HG02870 (cell line): ENCODE results near the gene GAL.

ENCODE experiments used
- ATAC-seq: cut with Tn5 transposase; IDR thresholded peaks from one replicate; pipeline ENCODE4 v1.9.1; 2021; ENCODE audit warnings: mild to moderate bottlenecking, moderate library complexity; ENCODE audit not compliant: unreplicated experiment

Gene GAL

GRCh38 chr11:68680541-68681231, 3.7 kb upstream of the GAL start:
- ATAC-seq, result no peak

GRCh38 chr11:68682531-68682961, 1.8 kb upstream of the GAL start:
- ATAC-seq, result no peak

GRCh38 chr11:68683121-68683520, 1.2 kb upstream of the GAL start:
- no peak for ATAC-seq

- no peak for ATAC-seq
Observed at GRCh38 chr11:68683536-68684384, 584 bp upstream of the GAL start.

GRCh38 chr11:68685656-68686380, 1.5 kb downstream of the GAL start:
- ATAC-seq, result no peak

GRCh38 chr11:68686486-68686885, 2.1 kb downstream of the GAL start:
- ATAC-seq, result no peak

GRCh38 chr11:68687311-68687710, 3.0 kb downstream of the GAL start:
- no peak for ATAC-seq

- no peak for ATAC-seq
Observed at GRCh38 chr11:68687986-68688385, 3.6 kb downstream of the GAL start.

- ATAC-seq, result no peak
Observed at GRCh38 chr11:68688881-68689280, 4.5 kb downstream of the GAL start.

- ATAC-seq, result no peak
Observed at GRCh38 chr11:68689737-68690625, 5.6 kb downstream of the GAL start.

- no peak for ATAC-seq
Observed at GRCh38 chr11:68690671-68691401, 6.5 kb downstream of the GAL start.

- no peak for ATAC-seq
Observed at GRCh38 chr11:68691402-68691784, 7.0 kb downstream of the GAL start.

GRCh38 chr11:68692115-68692514, 7.8 kb downstream of the GAL start:
- no peak for ATAC-seq

GRCh38 chr11:68692871-68693483, 8.6 kb downstream of the GAL start:
- ATAC-seq, result no peak

GRCh38 chr11:68693484-68693882, 9.1 kb downstream of the GAL start:
- no peak for ATAC-seq

GRCh38 chr11:68694431-68695297, 10.3 kb downstream of the GAL start:
- ATAC-seq, result no peak

GRCh38 chr11:68695531-68695930, 11.2 kb downstream of the GAL start:
- no peak for ATAC-seq

GRCh38 chr11:68698993-68699392, 14.6 kb downstream of the GAL start:
- ATAC-seq, result no peak

- no peak for ATAC-seq
Observed at GRCh38 chr11:68704887-68705286, 20.5 kb downstream of the GAL start.
